SH-SY5Y (cell line): ENCODE results near the gene DYNC1LI2.

Experiments
- GATA2 ChIP-seq: IDR thresholded peaks from 2 replicates; pipeline ENCODE4 v1.6.1; 2011; ENCODE audit warnings: mild to moderate bottlenecking, low read depth, low read length
- GATA3 ChIP-seq: IDR thresholded peaks from 2 replicates; pipeline ENCODE4 v1.6.1; 2011; ENCODE audit warnings: low read depth, mild to moderate bottlenecking, low read length, moderate library complexity

DNA sequence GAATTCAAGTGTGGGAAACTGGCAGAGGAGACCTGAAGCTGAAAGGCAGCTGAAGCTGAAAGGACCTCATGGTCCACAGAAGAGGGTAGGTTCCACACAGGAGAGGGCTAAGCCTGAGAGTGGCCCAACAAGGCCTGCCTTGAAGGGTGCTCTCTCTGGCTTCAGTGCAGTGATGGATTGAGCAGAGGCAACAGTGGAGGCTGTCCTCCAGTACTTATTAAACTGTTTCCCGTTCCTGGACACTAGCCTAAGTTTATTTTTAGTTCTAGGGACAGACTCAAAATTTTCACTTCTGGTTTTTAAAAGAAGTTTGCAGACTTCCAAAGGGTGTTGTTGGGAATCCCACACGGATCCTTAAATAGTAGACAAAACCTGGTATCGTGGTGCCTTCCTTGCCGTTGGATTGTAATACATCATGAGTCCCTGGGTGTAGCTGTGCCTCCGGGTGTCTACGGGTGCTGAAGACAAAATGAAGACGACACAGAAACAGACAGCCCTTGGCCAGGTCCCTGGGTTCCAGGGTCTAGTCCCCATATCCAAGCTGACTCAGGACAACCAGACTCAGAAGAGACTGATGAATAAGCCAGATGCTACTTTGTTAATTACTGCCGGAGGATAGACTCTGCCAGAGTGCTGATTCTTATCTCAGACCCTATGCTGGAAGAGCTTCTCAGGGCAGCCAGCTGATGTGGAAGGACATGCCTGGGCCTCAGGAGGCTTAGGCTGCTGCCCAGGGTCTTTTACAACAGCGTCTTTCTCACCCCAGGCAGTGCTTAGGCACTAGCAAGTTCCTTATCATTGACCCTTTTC lies 47.8 kb downstream of the DYNC1LI2 start:
- TF ChIP-seq GATA2 (peak; percentile 96), GATA3 (peak; percentile 85)
